Measurements from ENCODE around the gene URB2. TPM values are rescaled to one million over a fixed set of nuclear protein-coding genes. Genes with fewer than 3 reads are reported as not detected.

Gene URB2
- total and polyA plus RNA-seq, 2 of the 13 experiments (the other 11 are each of a cell fraction or from before 2014, with no cell fraction given), result 4.0 to 17.6 TPM

- 0 out of 2 replicates have a peak, but pooled peaks have one; percentile 66 for TF ChIP-seq ZNF275 (CRISPR knock-in tag; IDR thresholded peaks at IDR 0.05; ENCODE audit: borderline replicate concordance)
- TF ChIP-seq ZNF570 (CRISPR knock-in tag; IDR thresholded peaks at IDR 0.05; ENCODE audit: borderline replicate concordance), result 0 out of 2 replicates have a peak, but pooled peaks have one; percentile 24
- TF ChIP-seq SUZ12 (IDR thresholded peaks at IDR 0.05; ENCODE audit: low read depth, low read length), result no peak
- no peak for TF ChIP-seq TIGD3 (CRISPR knock-in tag; IDR thresholded peaks at IDR 0.05; ENCODE audit: borderline replicate concordance)
- TF ChIP-seq ZNF263 (CRISPR knock-in tag; IDR thresholded peaks at IDR 0.05), result peak; percentile 69; the same call in 1 of the 2 replicates
- no peak for TF ChIP-seq ZNF850 (CRISPR knock-in tag; conservative IDR thresholded peaks at IDR 0.05)
- peak; percentile 83 for TF ChIP-seq KDM5B (CRISPR knock-in tag; IDR thresholded peaks at IDR 0.05; ENCODE audit: borderline replicate concordance)
- TF ChIP-seq, protein P1, sequence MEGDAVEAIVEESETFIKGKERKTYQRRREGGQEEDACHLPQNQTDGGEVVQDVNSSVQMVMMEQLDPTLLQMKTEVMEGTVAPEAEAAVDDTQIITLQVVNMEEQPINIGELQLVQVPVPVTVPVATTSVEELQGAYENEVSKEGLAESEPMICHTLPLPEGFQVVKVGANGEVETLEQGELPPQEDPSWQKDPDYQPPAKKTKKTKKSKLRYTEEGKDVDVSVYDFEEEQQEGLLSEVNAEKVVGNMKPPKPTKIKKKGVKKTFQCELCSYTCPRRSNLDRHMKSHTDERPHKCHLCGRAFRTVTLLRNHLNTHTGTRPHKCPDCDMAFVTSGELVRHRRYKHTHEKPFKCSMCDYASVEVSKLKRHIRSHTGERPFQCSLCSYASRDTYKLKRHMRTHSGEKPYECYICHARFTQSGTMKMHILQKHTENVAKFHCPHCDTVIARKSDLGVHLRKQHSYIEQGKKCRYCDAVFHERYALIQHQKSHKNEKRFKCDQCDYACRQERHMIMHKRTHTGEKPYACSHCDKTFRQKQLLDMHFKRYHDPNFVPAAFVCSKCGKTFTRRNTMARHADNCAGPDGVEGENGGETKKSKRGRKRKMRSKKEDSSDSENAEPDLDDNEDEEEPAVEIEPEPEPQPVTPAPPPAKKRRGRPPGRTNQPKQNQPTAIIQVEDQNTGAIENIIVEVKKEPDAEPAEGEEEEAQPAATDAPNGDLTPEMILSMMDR (CRISPR knock-in tag; IDR thresholded peaks at IDR 0.05), result 0 out of 2 replicates have a peak, but pooled peaks have one; percentile 2
- TF ChIP-seq FOSL2 (CRISPR knock-in tag; IDR thresholded peaks at IDR 0.05), result no peak
- TF ChIP-seq NR2F6 (IDR thresholded peaks at IDR 0.05), result no peak
- peak; percentile 5; the same call in 1 of the 2 replicates for TF ChIP-seq NR2F6 (CRISPR knock-in tag; IDR thresholded peaks at IDR 0.05)
- TF ChIP-seq ZNF101 (CRISPR knock-in tag; IDR thresholded peaks at IDR 0.05; ENCODE audit: borderline replicate concordance, low read depth), result no peak
- TF ChIP-seq TGIF2 (CRISPR knock-in tag; IDR thresholded peaks at IDR 0.05), result peak; percentile 78; the same call in 1 of the 2 replicates
- TF ChIP-seq ZNF703 (CRISPR knock-in tag; IDR thresholded peaks at IDR 0.05; ENCODE audit: borderline replicate concordance), result no peak
- no peak for TF ChIP-seq NBN (conservative IDR thresholded peaks at IDR 0.05)
- TF ChIP-seq MYNN (CRISPR knock-in tag; IDR thresholded peaks at IDR 0.05; ENCODE audit: low read depth), result no peak
- TF ChIP-seq SRSF9 (IDR thresholded peaks at IDR 0.05; ENCODE audit: borderline replicate concordance, insufficient read depth, low read depth, low read length, poor library complexity, severe bottlenecking), result no peak
- 0 out of 2 replicates have a peak, but pooled peaks have one; percentile 18 for TF ChIP-seq ZNF281 (CRISPR knock-in tag; IDR thresholded peaks at IDR 0.05; ENCODE audit: borderline replicate concordance)
- TF ChIP-seq PLSCR1 (CRISPR knock-in tag; IDR thresholded peaks at IDR 0.05; ENCODE audit: borderline replicate concordance), result no peak
- no peak for TF ChIP-seq KDM6A (CRISPR knock-in tag; IDR thresholded peaks at IDR 0.05; ENCODE audit: low read depth)
- no peak; the same call in 1 of the 2 replicates for TF ChIP-seq ZNF564 (CRISPR knock-in tag; IDR thresholded peaks at IDR 0.05)
These were observed at the start of gene URB2, which contains the start of gene TAF5L (continued) for GRCh38 chr1:229625915-229626831.
